H1 (cell line): ENCODE results near the gene KRTAP4-12. TPM values are rescaled to one million over a fixed set of nuclear protein-coding genes. Genes with fewer than 3 reads are reported as not detected.

Source experiments
- NANOG ChIP-seq: IDR thresholded peaks from 2 replicates; pipeline ENCODE4 v1.6.1; 2011; ENCODE audit warnings: low read length, low read depth, mild to moderate bottlenecking, inconsistent platforms; ENCODE audit not compliant: insufficient read depth, poor library complexity, severe bottlenecking
- SP2 ChIP-seq: IDR thresholded peaks from 2 replicates; pipeline ENCODE4 v1.6.1; 2012; ENCODE audit warnings: mild to moderate bottlenecking, low read length, inconsistent platforms
- polyA plus RNA-seq, 7 experiments: library from polyadenylated mRNA; depleted of rRNA in 3 of 7; stranded (reverse) in 5 of 7; unstranded in 2 of 7; fragments of >200 nt in 5 of 7; fragments of 200-250 nt in 2 of 7; gene quantifications; 1 replicate in 5 of 7; 2 replicates in 1 of 7; 4 replicates in 1 of 7; pipeline versions ENCODE4 v1.2.1 to v1.2.3, GENCODE V29; 2011 to 2013; ENCODE audit warnings: missing spikeins in 2 of 7, mixed read lengths in 2 of 7
- total RNA-seq: library from RNA; stranded (reverse); fragmentation: NEBNext Ultra II Directional; extraction: Animal tissue kit (Norgen Biotek cat#: 25700); gene quantifications from 2 replicates; pipeline ENCODE4 v1.2.1, GENCODE V29; 2021

Gene KRTAP4-12
- total and polyA plus RNA-seq, 2 of the 8 experiments (the other 6 are each of a cell fraction or from before 2014, with no cell fraction given): not detected

- no peak for TF ChIP-seq NANOG
- no peak for TF ChIP-seq SP2
Observed at GRCh38 chr17:41103896-41104295, 20.1 kb downstream of the KRTAP4-12 start (continued).
